K562 (cell line): ENCODE data around the gene ECSCR. TPM values are rescaled to one million over a fixed set of nuclear protein-coding genes. Genes with fewer than 3 reads are reported as not detected.

Experiments
- ATAC-seq: fragments of 200-7000 bp; cut with Tn5 transposase; 3 replicates; pipeline ENCODE4 v1.9.1; 2020; ENCODE audit warnings: moderate library complexity
- BruUV-seq: library from RNA; stranded (reverse); fragments of 400-500 nt; replicated peaks from 2 replicates; lab custom pipeline; 2021; lab: Mats Ljungman, UMichigan
- CTCF ChIA-PET: fragments of 300-600 bp; formaldehyde crosslinking; extraction: SDS; loops from one replicate; lab custom pipeline; 2021; ENCODE audit warnings: low intra/inter-chr PET ratio; lab: Yijun Ruan, JAX
- POLR2A ChIA-PET: fragments of 300-600, 350-650 bp; sonication (Branson Sonifier 250); formaldehyde crosslinking; extraction: SDS; loops from one replicate; lab custom pipeline; 2021; ENCODE audit warnings: antibody characterized with exemption, inconsistent platforms; lab: Yijun Ruan, JAX
- DNase-seq, 4 experiments: peaks; one replicate each; pipeline versions ENCODE4 v3.0.0 to v3.0.0-alpha.2; 2011 to 2018; ENCODE audit warnings: low spot score in 3 of 4, mixed read lengths in 3 of 4; ENCODE audit errors: extremely low read depth in 1 of 4
- FAIRE-seq: peaks from 2 replicates; lab custom pipeline; 2011; peaks lifted over from hg19 to GRCh38; lab: Jason Lieb, UNC
- H2AFZ ChIP-seq: 2 replicates; pipeline ENCODE4 v1.6.0; 2011; ENCODE audit warnings: low read depth, low read length, control low read depth, inconsistent platforms
- H3K27ac ChIP-seq: fragments of 200-600 bp; 3 replicates; pipeline ENCODE4 v1.8.0; 2011; ENCODE audit warnings: low read depth, mild to moderate bottlenecking, control low read depth, inconsistent platforms, low read length, moderate library complexity, mixed read lengths; ENCODE audit errors: extremely low read depth
- H3K27me3 ChIP-seq, 2 experiments: fragments of 300-600 bp in 1 of 2; 2 replicates in 1 of 2; 3 replicates in 1 of 2; pipeline versions ENCODE4 v1.6.0 to v1.8.0; 2011; ENCODE audit warnings: inconsistent platforms in 2 of 2, low read length in 2 of 2, mild to moderate bottlenecking in 1 of 2, mixed read lengths in 1 of 2, moderate library complexity in 1 of 2; ENCODE audit not compliant: control insufficient read depth in 2 of 2, insufficient read depth in 2 of 2
- H3K36me3 ChIP-seq: fragments of 300-600 bp; 3 replicates; pipeline ENCODE4 v1.8.0; 2011; ENCODE audit warnings: mild to moderate bottlenecking, low read length, inconsistent platforms; ENCODE audit not compliant: control insufficient read depth, insufficient read depth
- H3K4me1 ChIP-seq, 2 experiments: fragments of 200-600 bp in 1 of 2; replicated peaks in 1 of 2; 2 replicates in 1 of 2; 3 replicates in 1 of 2; pipeline versions ENCODE4 v1.5.1 to v1.8.0; 2011; ENCODE audit warnings: inconsistent platforms in 2 of 2, low read length in 2 of 2, mild to moderate bottlenecking in 1 of 2, mixed read lengths in 1 of 2, moderate library complexity in 1 of 2; ENCODE audit not compliant: control insufficient read depth in 2 of 2, insufficient read depth in 2 of 2
- H3K4me2 ChIP-seq: 2 replicates; pipeline ENCODE4 v1.6.1; 2011; ENCODE audit warnings: low read length, control low read depth, inconsistent platforms, mixed read lengths; ENCODE audit not compliant: insufficient read depth
- H3K4me3 ChIP-seq: fragments of 200-600 bp; sonication (generic), shearing (Covaris generic); 2 replicates; pipeline ENCODE4 v1.5.1; 2016; ENCODE audit warnings: control low read depth, inconsistent platforms
- H3K79me2 ChIP-seq: fragments of 200-600 bp; 3 replicates; pipeline ENCODE4 v1.8.0; 2011; ENCODE audit warnings: low read length, inconsistent platforms; ENCODE audit not compliant: control insufficient read depth, insufficient read depth
- H3K9ac ChIP-seq, 2 experiments: 2 replicates each; pipeline versions ENCODE4 v1.6.0 to v1.6.1; 2011; ENCODE audit warnings: low read depth in 2 of 2, low read length in 2 of 2, control low read depth in 1 of 2, inconsistent platforms in 1 of 2, mild to moderate bottlenecking in 1 of 2, mixed read lengths in 1 of 2; ENCODE audit not compliant: insufficient read depth in 1 of 2
- H3K9me1 ChIP-seq: one replicate; pipeline ENCODE4 v1.6.0; 2011; ENCODE audit warnings: inconsistent platforms, mild to moderate bottlenecking, low read length, moderate library complexity; ENCODE audit not compliant: control insufficient read depth, insufficient read depth
- H3K9me3 ChIP-seq: replicated peaks from 2 replicates; pipeline ENCODE4 v1.5.1; 2011; ENCODE audit warnings: low read depth, low read length, inconsistent platforms; ENCODE audit not compliant: control insufficient read depth, insufficient read depth
- H4K20me1 ChIP-seq: replicated peaks from 2 replicates; pipeline ENCODE4 v1.6.1; 2011; ENCODE audit warnings: low read length, inconsistent platforms, mixed read lengths; ENCODE audit not compliant: control insufficient read depth, insufficient read depth
- CEBPB ChIP-seq: fragments of 450-650 bp; IDR thresholded peaks from 2 replicates; pipeline ENCODE4 v1.6.1; 2016; ENCODE audit warnings: missing genetic modification characterization, missing compliant biosample characterization
- FOXA3 ChIP-seq, 2 experiments: fragments of 450-650 bp in 1 of 2; sonication (generic) in 1 of 2; formaldehyde crosslinking; IDR thresholded peaks in 1 of 2; conservative IDR thresholded peaks in 1 of 2; 2 replicates each; pipeline versions ENCODE4 v1.4.0 to v1.8.0; 2020 to 2022; ENCODE audit warnings: mild to moderate bottlenecking in 2 of 2, missing genetic modification reagents in 1 of 2
- FOXJ3 ChIP-seq: sonication (generic); formaldehyde crosslinking; IDR thresholded peaks from 2 replicates; pipeline ENCODE4 v1.4.0; 2020; ENCODE audit warnings: mild to moderate bottlenecking, missing genetic modification reagents
- HOMEZ ChIP-seq: fragments of 250-450 bp; sonication (Bioruptor Pico); IDR thresholded peaks from 2 replicates; pipeline ENCODE4 v1.4.0; 2020; ENCODE audit warnings: mild to moderate bottlenecking, moderate library complexity
- NCOA2 ChIP-seq, 2 experiments: fragments of 450-650 bp; IDR thresholded peaks; 2 replicates each; pipeline ENCODE4 v1.6.1; 2018; ENCODE audit warnings: mild to moderate bottlenecking in 2 of 2, moderate library complexity in 1 of 2; ENCODE audit not compliant: partially characterized antibody in 2 of 2
- PHF20 ChIP-seq: fragments of 450-650 bp; IDR thresholded peaks from 2 replicates; pipeline ENCODE4 v1.6.1; 2018; ENCODE audit not compliant: partially characterized antibody
- RHOXF2B ChIP-seq: fragments of 250-450 bp; sonication (Bioruptor Pico); conservative IDR thresholded peaks from 2 replicates; pipeline ENCODE4 v1.5.1; 2021
- SNRNP70 ChIP-seq: fragments of 200-400 bp; formaldehyde crosslinking; optimal IDR thresholded peaks from 2 replicates; pipeline ENCODE3; 2017; ENCODE audit warnings: low read depth, low read length
- SP2 ChIP-seq: IDR thresholded peaks from 2 replicates; pipeline ENCODE4 v1.6.1; 2011; ENCODE audit warnings: mild to moderate bottlenecking, low read depth, low read length, moderate library complexity; ENCODE audit not compliant: poor library complexity, severe bottlenecking; ENCODE audit errors: extremely low read depth
- TAF15 ChIP-seq: fragments of 200-400 bp; formaldehyde crosslinking; IDR thresholded peaks from 2 replicates; pipeline ENCODE4 v1.6.1; 2017; ENCODE audit warnings: mild to moderate bottlenecking, low read depth, low read length, moderate library complexity
- THRB ChIP-seq: fragments of 450-650 bp; formaldehyde crosslinking; conservative IDR thresholded peaks from 2 replicates; pipeline ENCODE4 v1.4.0; 2022; ENCODE audit warnings: mild to moderate bottlenecking, missing genetic modification characterization
- ZNF41 ChIP-seq: fragments of 250-450 bp; sonication (Bioruptor Pico); conservative IDR thresholded peaks from 2 replicates; pipeline ENCODE4 v1.4.0; 2020; ENCODE audit warnings: mild to moderate bottlenecking
- WGBS: fragments of 100-300 bp; shearing (Covaris generic); methylation state at CpG from one replicate; pipeline ENCODE4 v1.1.6; 2016; ENCODE audit warnings: low coverage, mixed read lengths; ENCODE audit not compliant: insufficient coverage; ENCODE audit errors: missing lambda C conversion rate; 5-methylcytosine and 5-hydroxymethylcytosine counted together
- in situ Hi-C: fragments of 300-500 bp; cut with MboI; formaldehyde crosslinking; loops from 4 replicates; pipeline ENCODE4 v1.15.0; 2018; ENCODE audit warnings: inconsistent platforms, mixed read lengths
- intact Hi-C: fragments of 100-400 bp; cut with micrococcal nuclease; formaldehyde crosslinking; loops from 2 replicates; pipeline ENCODE4 v1.14.2; 2022
- polyA plus RNA-seq, 8 experiments: library from polyadenylated mRNA; depleted of rRNA in 4 of 8; stranded (reverse) in 5 of 8; unstranded in 3 of 8; fragments of >200 nt; fragmentation: Nextera tagmentation in 2 of 8; fragmentation: Illumina TruSeq in 1 of 8; extraction: Ambion mirVana in 2 of 8; extraction: Trizol in 1 of 8; gene quantifications; 2 replicates each; pipeline versions ENCODE4 v1.2.1 to v1.2.3, GENCODE V29; 2011 to 2014; ENCODE audit warnings: inconsistent platforms in 1 of 8, missing spikeins in 1 of 8
- total RNA-seq, 7 experiments: library from RNA; depleted of rRNA in 6 of 7; stranded (reverse); fragments of >200 nt in 6 of 7; fragmentation: Illumina TruSeq in 2 of 7; extraction: Trizol in 2 of 7; gene quantifications; 2 replicates each; pipeline versions ENCODE4 v1.2.1 to v1.2.3, GENCODE V29; 2011 to 2021; ENCODE audit warnings: low replicate concordance in 1 of 7

The ECSCR gene
- total and polyA plus RNA-seq, 9 of the 15 experiments (the other 6 are each of a cell fraction or from before 2014, with no cell fraction given) = 0.10 to 0.25 (median 0.13) TPM; not detected in 6

- intact Hi-C loops = no loop called here
- no peak overlapping the region for H3K4me3 ChIP-seq
These were observed 54.4 kb downstream of the ECSCR start for GRCh38 chr5:139408191-139408590.

GRCh38 chr5:139407517-139407916, 55.0 kb downstream of the ECSCR start:
- no peaks in the 10 kb centered on the region for H3K27me3 ChIP-seq
- CTCF ChIA-PET = no interaction called here
- peaks cover 6 to 12% of the 10 kb centered on the region in 2 experiments; a peak in 4 of 5 replicates for H3K4me1 ChIP-seq
- H3K9ac ChIP-seq = no peak overlapping the region
- H4K20me1 ChIP-seq = no peaks in the 10 kb centered on the region
- FAIRE-seq (no peak), ATAC-seq (no peak), DNase-seq (no peak)
- no peak overlapping the region for H3K4me3 ChIP-seq
- no peak overlapping the region for H3K27ac ChIP-seq
- H3K9me1 ChIP-seq = no peaks in the 10 kb centered on the region
- in situ Hi-C loops = no loop called here
- H2AFZ ChIP-seq = no peak overlapping the region
- no peaks in the 10 kb centered on the region for H3K9me3 ChIP-seq
- TF ChIP-seq CEBPB (tag) (no peak), SNRNP70 (no peak), THRB (no peak), RHOXF2B (CRISPR knock-in tag) (no peak), HOMEZ (CRISPR knock-in tag) (no peak), ZNF41 (no peak)
- no TSS peak for BruUV-seq
- no peaks in the 10 kb centered on the region for H3K79me2 ChIP-seq
- no peak overlapping the region for H3K4me2 ChIP-seq
- POLR2A ChIA-PET = interaction anchor here (1.1 to 1.3 kb wide), 2 partner anchors 10 to 108 kb away, joined by 3 to 4 read pairs; no protein-coding TSS in a partner anchor
- no peaks in the 10 kb centered on the region for H3K36me3 ChIP-seq
- intact Hi-C loops = no loop called here

More at GRCh38 chr5:139408191-139408590, 54.4 kb downstream of the ECSCR start:
- 65% methylated on average over 7 of the region's 7 CpGs for WGBS
- CTCF ChIA-PET = no interaction called here
- H3K4me1 ChIP-seq = peaks cover 6 to 12% of the 10 kb centered on the region in 2 experiments; a peak in 4 of 5 replicates
- ATAC-seq = no peak
- no peaks in the 10 kb centered on the region for H4K20me1 ChIP-seq
- TF ChIP-seq PHF20 (no peak), SP2 (no peak), FOXA3 (CRISPR knock-in tag; conservative IDR thresholded peaks at IDR 0.05 in 1 of 2, IDR thresholded peaks at IDR 0.05 in 1 of 2) (no peak), TAF15 (no peak), NCOA2 (IDR thresholded peaks at IDR 0.05; ENCODE audit: partially characterized antibody in 2 of 2) (no peak), FOXJ3 (CRISPR knock-in tag) (no peak)
- TF ChIP-seq, all 486 proteins: peak for 0
- Histone ChIP-seq H3K4me2 (no peak overlapping the region), H3K27me3 (no peaks in the 10 kb centered on the region), H3K27ac (no peak overlapping the region), H3K9me3 (no peaks in the 10 kb centered on the region), H3K9ac (no peak overlapping the region), H3K36me3 (no peaks in the 10 kb centered on the region), H3K79me2 (no peaks in the 10 kb centered on the region), H3K9me1 (no peaks in the 10 kb centered on the region), H2AFZ (no peak overlapping the region)
- no TSS peak for BruUV-seq
- POLR2A ChIA-PET = interaction anchor here (0.6 to 1.3 kb wide), 2 partner anchors 10 to 22 kb away, joined by 4 read pairs; no protein-coding TSS in a partner anchor
- no peak for FAIRE-seq
- no peak for DNase-seq
- in situ Hi-C loops = no loop called here
